K562 (cell line): ENCODE data around the gene LAMB2. TPM values are rescaled to one million over a fixed set of nuclear protein-coding genes. Genes with fewer than 3 reads are reported as not detected.

ENCODE experiments used
- ELF1 ChIP-seq: fragments of 200-800 bp; sonication (Bioruptor generic); IDR thresholded peaks from 2 replicates; pipeline ENCODE4 v1.6.1; 2016; ENCODE audit warnings: missing genetic modification characterization, missing compliant biosample characterization
- JUN ChIP-seq, 2 experiments: sonication (generic) in 1 of 2; formaldehyde crosslinking in 1 of 2; IDR thresholded peaks; 2 replicates each; pipeline versions ENCODE4 v1.6.1 to v1.8.0; 2012 to 2022; ENCODE audit warnings: borderline replicate concordance in 2 of 2, mild to moderate bottlenecking in 2 of 2, improper control_type of control experiment in 1 of 2, low read depth in 1 of 2, low read length in 1 of 2, missing genetic modification reagents in 1 of 2
- MCM2 ChIP-seq: fragments of 450-650 bp; IDR thresholded peaks from 2 replicates; pipeline ENCODE4 v1.6.1; 2017; ENCODE audit warnings: low read depth, mild to moderate bottlenecking
- MED1 ChIP-seq: sonication (generic); formaldehyde crosslinking; IDR thresholded peaks from 2 replicates; pipeline ENCODE4 v1.8.1; 2023; ENCODE audit warnings: missing genetic modification reagents, borderline replicate concordance
- POLR2A ChIP-seq: fragments of 450-650 bp; conservative IDR thresholded peaks from 2 replicates; pipeline ENCODE4 v1.6.1; 2016
- SIRT6 ChIP-seq: IDR thresholded peaks from one replicate; pipeline ENCODE4 v1.6.1; 2012; ENCODE audit warnings: low read depth, mild to moderate bottlenecking, control low read depth, inconsistent platforms, low read length, moderate library complexity
- SOX6 ChIP-seq: fragments of 450-650 bp; IDR thresholded peaks from 2 replicates; pipeline ENCODE4 v1.6.1; 2014; ENCODE audit warnings: mild to moderate bottlenecking
- TCF3 ChIP-seq: sonication (generic); formaldehyde crosslinking; IDR thresholded peaks from 2 replicates; pipeline ENCODE4 v1.4.0; 2020; ENCODE audit warnings: mild to moderate bottlenecking, missing genetic modification reagents
- XRCC5 ChIP-seq: fragments of 200-400 bp; formaldehyde crosslinking; IDR thresholded peaks from 2 replicates; pipeline ENCODE4 v1.6.1; 2017; ENCODE audit warnings: low read depth, mild to moderate bottlenecking, low read length
- polyA plus RNA-seq, 8 experiments: library from polyadenylated mRNA; depleted of rRNA in 4 of 8; stranded (reverse) in 5 of 8; unstranded in 3 of 8; fragments of >200 nt; fragmentation: Nextera tagmentation in 2 of 8; fragmentation: Illumina TruSeq in 1 of 8; extraction: Ambion mirVana in 2 of 8; extraction: Trizol in 1 of 8; gene quantifications; 2 replicates each; pipeline versions ENCODE4 v1.2.1 to v1.2.3, GENCODE V29; 2011 to 2014; ENCODE audit warnings: inconsistent platforms in 1 of 8, missing spikeins in 1 of 8
- total RNA-seq, 7 experiments: library from RNA; depleted of rRNA in 6 of 7; stranded (reverse); fragments of >200 nt in 6 of 7; fragmentation: Illumina TruSeq in 2 of 7; extraction: Trizol in 2 of 7; gene quantifications; 2 replicates each; pipeline versions ENCODE4 v1.2.1 to v1.2.3, GENCODE V29; 2011 to 2021; ENCODE audit warnings: low replicate concordance in 1 of 7
- TF ChIP-seq, protein P1 (sequence below), 2 experiments: IDR thresholded peaks; 2 replicates each; pipeline ENCODE4 v1.6.1; 2012; ENCODE audit warnings: improper control_type of control experiment in 2 of 2, low read depth in 2 of 2, low read length in 2 of 2, borderline replicate concordance in 1 of 2
- TF ChIP-seq, protein P2 (sequence below): sonication (generic); formaldehyde crosslinking; IDR thresholded peaks from 2 replicates; pipeline ENCODE4 v1.8.0; 2023; ENCODE audit warnings: mild to moderate bottlenecking, missing genetic modification reagents
- TF ChIP-seq, protein P3 (sequence below), 3 experiments: IDR thresholded peaks in 2 of 3; conservative IDR thresholded peaks in 1 of 3; 2 replicates each; pipeline ENCODE4 v1.5.1; 2011 to 2012; ENCODE audit warnings: low read length in 3 of 3, mild to moderate bottlenecking in 3 of 3, control low read depth in 2 of 3, improper control_type of control experiment in 1 of 3, inconsistent platforms in 1 of 3, low read depth in 1 of 3, mixed read lengths in 1 of 3, moderate library complexity in 1 of 3; ENCODE audit not compliant: insufficient read depth in 2 of 3

The LAMB2 gene
- total and polyA plus RNA-seq, 9 of the 15 experiments (the other 6 are each of a cell fraction or from before 2014, with no cell fraction given), result 1.4 to 26.0 (median 16.2) TPM

DNA sequence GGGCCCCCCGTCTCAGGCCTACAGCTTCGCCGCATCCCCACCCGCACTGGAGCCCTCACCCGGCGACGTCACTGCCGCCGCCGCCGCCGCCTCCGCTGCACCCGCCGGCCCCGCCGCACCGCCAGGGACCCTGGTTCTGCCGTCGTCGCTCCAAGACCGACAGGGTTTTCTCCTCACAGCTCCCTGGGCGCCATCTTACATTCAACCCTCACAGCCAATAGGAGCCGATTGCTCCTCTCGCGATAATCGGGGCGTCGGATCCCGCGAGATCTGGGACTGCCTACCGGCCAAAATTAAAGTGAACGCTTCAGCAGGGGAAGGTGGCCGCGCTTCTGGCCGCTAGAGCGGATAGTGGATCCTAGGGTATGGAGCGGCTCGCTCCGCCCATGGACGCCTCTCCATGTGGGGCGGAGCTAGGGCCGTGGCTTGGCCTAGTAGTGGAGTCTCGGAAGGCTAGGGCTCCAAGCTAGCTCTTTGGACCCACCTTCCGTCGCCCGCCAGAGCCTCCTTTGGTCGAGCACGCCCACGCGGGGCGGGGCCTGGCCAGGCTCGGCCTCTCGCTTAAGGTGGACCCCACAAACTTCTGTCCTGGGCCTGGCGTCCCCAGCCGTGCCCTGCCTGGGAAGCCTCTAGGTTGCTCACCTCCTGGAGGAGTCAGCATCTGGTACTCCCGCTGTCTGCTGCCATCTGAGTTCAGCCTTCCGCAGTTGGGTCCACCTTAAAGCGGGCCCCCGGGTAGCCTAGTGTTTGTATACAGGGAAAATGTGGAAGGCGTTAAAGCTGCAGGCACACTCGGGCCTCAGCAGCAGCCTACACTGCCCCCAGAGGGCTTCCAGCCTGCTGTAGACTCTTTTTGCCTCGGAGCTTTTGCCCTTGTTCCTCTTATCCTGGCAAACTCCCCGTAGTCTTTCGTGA is 38.7 kb downstream of the LAMB2 start, which contains the start of gene QRICH1 (continued):
- TF ChIP-seq, protein P1, sequence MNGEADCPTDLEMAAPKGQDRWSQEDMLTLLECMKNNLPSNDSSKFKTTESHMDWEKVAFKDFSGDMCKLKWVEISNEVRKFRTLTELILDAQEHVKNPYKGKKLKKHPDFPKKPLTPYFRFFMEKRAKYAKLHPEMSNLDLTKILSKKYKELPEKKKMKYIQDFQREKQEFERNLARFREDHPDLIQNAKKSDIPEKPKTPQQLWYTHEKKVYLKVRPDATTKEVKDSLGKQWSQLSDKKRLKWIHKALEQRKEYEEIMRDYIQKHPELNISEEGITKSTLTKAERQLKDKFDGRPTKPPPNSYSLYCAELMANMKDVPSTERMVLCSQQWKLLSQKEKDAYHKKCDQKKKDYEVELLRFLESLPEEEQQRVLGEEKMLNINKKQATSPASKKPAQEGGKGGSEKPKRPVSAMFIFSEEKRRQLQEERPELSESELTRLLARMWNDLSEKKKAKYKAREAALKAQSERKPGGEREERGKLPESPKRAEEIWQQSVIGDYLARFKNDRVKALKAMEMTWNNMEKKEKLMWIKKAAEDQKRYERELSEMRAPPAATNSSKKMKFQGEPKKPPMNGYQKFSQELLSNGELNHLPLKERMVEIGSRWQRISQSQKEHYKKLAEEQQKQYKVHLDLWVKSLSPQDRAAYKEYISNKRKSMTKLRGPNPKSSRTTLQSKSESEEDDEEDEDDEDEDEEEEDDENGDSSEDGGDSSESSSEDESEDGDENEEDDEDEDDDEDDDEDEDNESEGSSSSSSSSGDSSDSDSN (IDR thresholded peaks at IDR 0.05; ENCODE audit: borderline replicate concordance in 1 of 2, low read depth in 2 of 2, low read length in 2 of 2), result peak; percentile 93 to 94; a peak in 3 of 4 replicates
- TF ChIP-seq ELF1 (peak; percentile 59; the same call in 1 of the 2 replicates), SIRT6 (no peak), POLR2A (peak; percentile 85), MCM2 (no peak), JUN (IDR thresholded peaks at IDR 0.05; ENCODE audit: borderline replicate concordance, low read depth, low read length) (0 out of 2 replicates have a peak, but pooled peaks have one; percentile 20), JUN (CRISPR knock-in tag; IDR thresholded peaks at IDR 0.05; ENCODE audit: borderline replicate concordance) (no peak), SOX6 (peak; percentile 27; the same call in 1 of the 2 replicates), XRCC5 (no peak), MED1 (CRISPR knock-in tag) (no peak), TCF3 (CRISPR knock-in tag) (no peak)
- TF ChIP-seq, protein P2, sequence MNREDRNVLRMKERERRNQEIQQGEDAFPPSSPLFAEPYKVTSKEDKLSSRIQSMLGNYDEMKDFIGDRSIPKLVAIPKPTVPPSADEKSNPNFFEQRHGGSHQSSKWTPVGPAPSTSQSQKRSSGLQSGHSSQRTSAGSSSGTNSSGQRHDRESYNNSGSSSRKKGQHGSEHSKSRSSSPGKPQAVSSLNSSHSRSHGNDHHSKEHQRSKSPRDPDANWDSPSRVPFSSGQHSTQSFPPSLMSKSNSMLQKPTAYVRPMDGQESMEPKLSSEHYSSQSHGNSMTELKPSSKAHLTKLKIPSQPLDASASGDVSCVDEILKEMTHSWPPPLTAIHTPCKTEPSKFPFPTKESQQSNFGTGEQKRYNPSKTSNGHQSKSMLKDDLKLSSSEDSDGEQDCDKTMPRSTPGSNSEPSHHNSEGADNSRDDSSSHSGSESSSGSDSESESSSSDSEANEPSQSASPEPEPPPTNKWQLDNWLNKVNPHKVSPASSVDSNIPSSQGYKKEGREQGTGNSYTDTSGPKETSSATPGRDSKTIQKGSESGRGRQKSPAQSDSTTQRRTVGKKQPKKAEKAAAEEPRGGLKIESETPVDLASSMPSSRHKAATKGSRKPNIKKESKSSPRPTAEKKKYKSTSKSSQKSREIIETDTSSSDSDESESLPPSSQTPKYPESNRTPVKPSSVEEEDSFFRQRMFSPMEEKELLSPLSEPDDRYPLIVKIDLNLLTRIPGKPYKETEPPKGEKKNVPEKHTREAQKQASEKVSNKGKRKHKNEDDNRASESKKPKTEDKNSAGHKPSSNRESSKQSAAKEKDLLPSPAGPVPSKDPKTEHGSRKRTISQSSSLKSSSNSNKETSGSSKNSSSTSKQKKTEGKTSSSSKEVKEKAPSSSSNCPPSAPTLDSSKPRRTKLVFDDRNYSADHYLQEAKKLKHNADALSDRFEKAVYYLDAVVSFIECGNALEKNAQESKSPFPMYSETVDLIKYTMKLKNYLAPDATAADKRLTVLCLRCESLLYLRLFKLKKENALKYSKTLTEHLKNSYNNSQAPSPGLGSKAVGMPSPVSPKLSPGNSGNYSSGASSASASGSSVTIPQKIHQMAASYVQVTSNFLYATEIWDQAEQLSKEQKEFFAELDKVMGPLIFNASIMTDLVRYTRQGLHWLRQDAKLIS (CRISPR knock-in tag), result no peak; the same call in 1 of the 2 replicates
- TF ChIP-seq, protein P3, sequence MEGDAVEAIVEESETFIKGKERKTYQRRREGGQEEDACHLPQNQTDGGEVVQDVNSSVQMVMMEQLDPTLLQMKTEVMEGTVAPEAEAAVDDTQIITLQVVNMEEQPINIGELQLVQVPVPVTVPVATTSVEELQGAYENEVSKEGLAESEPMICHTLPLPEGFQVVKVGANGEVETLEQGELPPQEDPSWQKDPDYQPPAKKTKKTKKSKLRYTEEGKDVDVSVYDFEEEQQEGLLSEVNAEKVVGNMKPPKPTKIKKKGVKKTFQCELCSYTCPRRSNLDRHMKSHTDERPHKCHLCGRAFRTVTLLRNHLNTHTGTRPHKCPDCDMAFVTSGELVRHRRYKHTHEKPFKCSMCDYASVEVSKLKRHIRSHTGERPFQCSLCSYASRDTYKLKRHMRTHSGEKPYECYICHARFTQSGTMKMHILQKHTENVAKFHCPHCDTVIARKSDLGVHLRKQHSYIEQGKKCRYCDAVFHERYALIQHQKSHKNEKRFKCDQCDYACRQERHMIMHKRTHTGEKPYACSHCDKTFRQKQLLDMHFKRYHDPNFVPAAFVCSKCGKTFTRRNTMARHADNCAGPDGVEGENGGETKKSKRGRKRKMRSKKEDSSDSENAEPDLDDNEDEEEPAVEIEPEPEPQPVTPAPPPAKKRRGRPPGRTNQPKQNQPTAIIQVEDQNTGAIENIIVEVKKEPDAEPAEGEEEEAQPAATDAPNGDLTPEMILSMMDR (IDR thresholded peaks at IDR 0.05 in 2 of 3, conservative IDR thresholded peaks at IDR 0.05 in 1 of 3; ENCODE audit: insufficient read depth in 2 of 3, low read depth in 1 of 3, low read length in 3 of 3), result peak; percentile 65 to 76 (median 72)
